Activated CD4-positive, CD25-positive, alpha-beta regulatory T cell (primary cell): ENCODE measurements around the gene GRIA4.
"Not testable (repeated sequence)": the region's sequence is repeated elsewhere in the genome, so short reads cannot be mapped to it uniquely, and the experiment has no call there.

Source experiments
- DNase-seq, 4 experiments: peaks; one replicate each; lab custom pipeline; 2025; lab: John Stamatoyannopoulos, UW

GRIA4 gene

GRCh38 chr11:106003094-106003493 lies 393.2 kb downstream of the GRIA4 start:
- DNase-seq, result not testable (repeated sequence)

GRCh38 chr11:106011481-106011880 lies 401.6 kb downstream of the GRIA4 start:
- no peak for DNase-seq

- DNase-seq, result no peak
Observed at GRCh38 chr11:106012744-106013143, 402.9 kb downstream of the GRIA4 start.

GRCh38 chr11:106014035-106014434 lies 404.2 kb downstream of the GRIA4 start:
- DNase-seq, result no peak

GRCh38 chr11:106014620-106015019 lies 404.7 kb downstream of the GRIA4 start:
- no peak for DNase-seq

GRCh38 chr11:106015066-106015465 lies 405.2 kb downstream of the GRIA4 start:
- DNase-seq, result no peak

GRCh38 chr11:106017093-106017492 lies 407.2 kb downstream of the GRIA4 start:
- DNase-seq, result no peak

GRCh38 chr11:106021181-106021966 lies 411.5 kb downstream of the GRIA4 start:
- peak in 1 of 4 experiments; percentile 16 for DNase-seq

GRCh38 chr11:106021967-106022794 lies 412.3 kb downstream of the GRIA4 start, which contains the start of gene MSANTD4:
Gene MSANTD4, minus strand, starts transcription at chr11:106022240. Its CDS starts 11,323 bp downstream, at chr11:106010917.
- DNase-seq, result peak; percentile 79 to 96 (median 88)

- no peak for DNase-seq
Observed at GRCh38 chr11:106022795-106023275, 413.0 kb downstream of the GRIA4 start.

- DNase-seq, result no peak
Observed at GRCh38 chr11:106030609-106031008, 420.7 kb downstream of the GRIA4 start.

GRCh38 chr11:106031202-106031810 lies 421.4 kb downstream of the GRIA4 start:
- no peak for DNase-seq
